Activated CD4-positive, alpha-beta T cell treated with anti-CD3 and anti-CD28 coated beads, Interleukin-2, amount 10 ng/mL, durations not matched to agents 24 days and 14 days (primary cell): ENCODE data around the gene GNLY. TPM values are rescaled to one million over a fixed set of nuclear protein-coding genes. Genes with fewer than 3 reads are reported as not detected.
"Not testable (repeated sequence)": the region's sequence is repeated elsewhere in the genome, so short reads cannot be mapped to it uniquely, and the experiment has no call there.

Experiments
- DNase-seq: peaks from one replicate; pipeline ENCODE4 v3.0.0; 2022
- H3K27ac Mint-ChIP-seq: one replicate; pipeline ENCODE4 v1.8.0; 2022; ENCODE audit warnings: mild to moderate bottlenecking, mixed read lengths
- H3K27me3 Mint-ChIP-seq: one replicate; pipeline ENCODE4 v1.8.0; 2022; ENCODE audit warnings: mixed read lengths
- H3K36me3 Mint-ChIP-seq: one replicate; pipeline ENCODE4 v1.8.0; 2022; ENCODE audit warnings: low read depth, mild to moderate bottlenecking, mixed read lengths
- H3K4me1 Mint-ChIP-seq: one replicate; pipeline ENCODE4 v1.8.0; 2021; ENCODE audit warnings: mixed read lengths
- H3K4me3 Mint-ChIP-seq: one replicate; pipeline ENCODE4 v1.8.0; 2022; ENCODE audit warnings: mild to moderate bottlenecking, moderate library complexity, mixed read lengths
- H3K9me3 Mint-ChIP-seq: one replicate; pipeline ENCODE4 v1.8.0; 2021; ENCODE audit warnings: mixed read lengths
- intact Hi-C: fragments of 100-400 bp; cut with micrococcal nuclease; formaldehyde crosslinking; loops from one replicate; pipeline ENCODE4 v1.15.1; 2023
- total RNA-seq: library from RNA; stranded (reverse); gene quantifications from 2 replicates; pipeline ENCODE4 v1.2.3, GENCODE V29; 2022

GNLY gene
- total RNA-seq: 54.1 and 58.5 TPM in 2 replicates

- Mint-ChIP-seq H3K9me3 (no peaks in the 10 kb centered on the region), H3K36me3 (no peaks in the 10 kb centered on the region), H3K27me3 (peaks cover 3% of the 10 kb centered on the region), H3K27ac (peak within 1 kb of the TSS; percentile 47), H3K4me1 (peaks cover 16% of the 10 kb centered on the region), H3K4me3 (no peak within 1 kb of the TSS)
- intact Hi-C loops: no loop called here
- no peak for DNase-seq
These were observed at the start of gene GNLY for GRCh38 chr2:85694052-85695025. Gene GNLY (plus strand): TSS chr2:85694358. CDS start chr2:85694419, 61 bp downstream.

- Mint-ChIP-seq H3K27me3 (no peaks in the 10 kb centered on the region), H3K27ac (no peak overlapping the region), H3K9me3 (no peaks in the 10 kb centered on the region), H3K4me3 (no peak overlapping the region), H3K36me3 (peaks cover 80% of the 10 kb centered on the region), H3K4me1 (peaks cover 12% of the 10 kb centered on the region)
- intact Hi-C loops: no loop called here
- DNase-seq: no peak
These were observed 49.2 kb upstream of the GNLY start for GRCh38 chr2:85644909-85645308.

GRCh38 chr2:85646166-85646565, 48.0 kb upstream of the GNLY start:
- no peak for DNase-seq
- H3K27me3 Mint-ChIP-seq: no peaks in the 10 kb centered on the region
- no peak overlapping the region for H3K4me3 Mint-ChIP-seq
- peaks cover 12% of the 10 kb centered on the region for H3K4me1 Mint-ChIP-seq
- H3K36me3 Mint-ChIP-seq: peaks cover 74% of the 10 kb centered on the region
- no peaks in the 10 kb centered on the region for H3K9me3 Mint-ChIP-seq
- H3K27ac Mint-ChIP-seq: no peak overlapping the region
- intact Hi-C loops: no loop called here

- Mint-ChIP-seq H3K36me3 (peaks cover 64% of the 10 kb centered on the region), H3K27ac (no peak overlapping the region), H3K9me3 (no peaks in the 10 kb centered on the region), H3K4me3 (no peak overlapping the region), H3K27me3 (no peaks in the 10 kb centered on the region), H3K4me1 (peaks cover 2% of the 10 kb centered on the region)
- no peak for DNase-seq
- intact Hi-C loops: no loop called here
These were observed 46.2 kb upstream of the GNLY start for GRCh38 chr2:85647823-85648526.

- H3K9me3 Mint-ChIP-seq: no peaks in the 10 kb centered on the region
- peaks cover 63% of the 10 kb centered on the region for H3K36me3 Mint-ChIP-seq
- intact Hi-C loops: no loop called here
- no peak overlapping the region for H3K4me3 Mint-ChIP-seq
- no peaks in the 10 kb centered on the region for H3K27me3 Mint-ChIP-seq
- H3K27ac Mint-ChIP-seq: no peak overlapping the region
- peak; percentile 74 for DNase-seq
- H3K4me1 Mint-ChIP-seq: peaks cover 2% of the 10 kb centered on the region
These were observed 45.5 kb upstream of the GNLY start for GRCh38 chr2:85648619-85649018.

- Mint-ChIP-seq H3K4me3 (no peak overlapping the region), H3K27me3 (no peaks in the 10 kb centered on the region), H3K36me3 (peaks cover 63% of the 10 kb centered on the region), H3K4me1 (peaks cover 2% of the 10 kb centered on the region), H3K27ac (no peak overlapping the region), H3K9me3 (no peaks in the 10 kb centered on the region)
- no peak for DNase-seq
- intact Hi-C loops: no loop called here
These were observed 44.7 kb upstream of the GNLY start for GRCh38 chr2:85649201-85650190.

- Mint-ChIP-seq H3K9me3 (no peaks in the 10 kb centered on the region), H3K4me1 (peaks cover 2% of the 10 kb centered on the region), H3K4me3 (no peak overlapping the region), H3K27ac (no peak overlapping the region), H3K27me3 (no peaks in the 10 kb centered on the region), H3K36me3 (peaks cover 59% of the 10 kb centered on the region)
- intact Hi-C loops: no loop called here
- DNase-seq: no peak
These were observed 43.7 kb upstream of the GNLY start for GRCh38 chr2:85650456-85650855.

GRCh38 chr2:85651097-85651496, 43.1 kb upstream of the GNLY start:
- Mint-ChIP-seq H3K9me3 (no peaks in the 10 kb centered on the region), H3K36me3 (peaks cover 56% of the 10 kb centered on the region), H3K4me1 (peaks cover 2% of the 10 kb centered on the region), H3K27me3 (no peaks in the 10 kb centered on the region), H3K4me3 (no peak overlapping the region), H3K27ac (no peak overlapping the region)
- DNase-seq: no peak
- intact Hi-C loops: no loop called here

GRCh38 chr2:85652056-85652455, 42.1 kb upstream of the GNLY start:
- Mint-ChIP-seq H3K27ac (no peak overlapping the region), H3K27me3 (no peaks in the 10 kb centered on the region), H3K4me3 (no peak overlapping the region), H3K9me3 (no peaks in the 10 kb centered on the region), H3K36me3 (peaks cover 51% of the 10 kb centered on the region), H3K4me1 (peaks cover 2% of the 10 kb centered on the region)
- DNase-seq: no peak
- intact Hi-C loops: no loop called here

GRCh38 chr2:85653996-85654395, 40.2 kb upstream of the GNLY start:
- H3K27me3 Mint-ChIP-seq: no peaks in the 10 kb centered on the region
- H3K27ac Mint-ChIP-seq: no peak overlapping the region
- no peak for DNase-seq
- no peak overlapping the region for H3K4me3 Mint-ChIP-seq
- peaks cover 38% of the 10 kb centered on the region for H3K36me3 Mint-ChIP-seq
- intact Hi-C loops: no loop called here
- no peaks in the 10 kb centered on the region for H3K9me3 Mint-ChIP-seq
- peaks cover 2% of the 10 kb centered on the region for H3K4me1 Mint-ChIP-seq

GRCh38 chr2:85655961-85656417, 38.2 kb upstream of the GNLY start:
- Mint-ChIP-seq H3K27me3 (no peaks in the 10 kb centered on the region), H3K4me3 (no peak overlapping the region), H3K36me3 (peaks cover 27% of the 10 kb centered on the region), H3K9me3 (no peaks in the 10 kb centered on the region), H3K27ac (no peak overlapping the region), H3K4me1 (peaks cover 2% of the 10 kb centered on the region)
- intact Hi-C loops: no loop called here
- no peak for DNase-seq

- DNase-seq: no peak
- Mint-ChIP-seq H3K4me3 (no peak overlapping the region), H3K27me3 (no peaks in the 10 kb centered on the region), H3K36me3 (peaks cover 24% of the 10 kb centered on the region), H3K4me1 (peaks cover 2% of the 10 kb centered on the region), H3K27ac (no peak overlapping the region), H3K9me3 (no peaks in the 10 kb centered on the region)
- intact Hi-C loops: no loop called here
These were observed 37.7 kb upstream of the GNLY start for GRCh38 chr2:85656468-85656867.

- DNase-seq, H3K27me3 Mint-ChIP-seq, H3K9me3 Mint-ChIP-seq, H3K4me3 Mint-ChIP-seq, H3K4me1 Mint-ChIP-seq, intact Hi-C loops: not testable (repeated sequence)
- Mint-ChIP-seq H3K36me3 (peaks cover 20% of the 10 kb centered on the region), H3K27ac (peak overlapping the region; percentile 13)
These were observed 36.8 kb upstream of the GNLY start for GRCh38 chr2:85657399-85657798.
